Measurements from ENCODE around the gene ADAM12.
"Not testable (repeated sequence)": the region's sequence is repeated elsewhere in the genome, so short reads cannot be mapped to it uniquely, and the experiment has no call there.

The ADAM12 gene

DNA sequence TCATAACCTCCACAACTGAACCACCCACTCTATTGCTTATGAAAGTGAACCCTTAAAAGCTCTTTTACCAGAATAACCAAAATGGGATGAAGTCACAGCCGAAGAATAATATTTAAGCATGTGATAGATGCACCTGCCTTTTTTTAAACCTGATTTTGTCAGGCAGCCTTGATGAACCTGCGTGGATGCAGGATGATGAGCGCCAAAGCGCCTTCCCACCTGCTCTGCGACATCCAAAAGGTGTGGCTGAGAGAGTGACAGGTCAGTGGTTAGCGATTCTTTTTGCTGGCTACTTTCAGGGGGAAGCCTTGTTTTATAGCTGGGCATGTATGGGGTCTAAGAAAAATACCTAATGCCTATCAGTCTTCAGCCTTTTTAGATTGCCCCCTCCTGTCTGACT lies 334.1 kb downstream of the ADAM12 start:
- DNase-seq (ENCODE audit: low spot score), result no peak

DNA sequence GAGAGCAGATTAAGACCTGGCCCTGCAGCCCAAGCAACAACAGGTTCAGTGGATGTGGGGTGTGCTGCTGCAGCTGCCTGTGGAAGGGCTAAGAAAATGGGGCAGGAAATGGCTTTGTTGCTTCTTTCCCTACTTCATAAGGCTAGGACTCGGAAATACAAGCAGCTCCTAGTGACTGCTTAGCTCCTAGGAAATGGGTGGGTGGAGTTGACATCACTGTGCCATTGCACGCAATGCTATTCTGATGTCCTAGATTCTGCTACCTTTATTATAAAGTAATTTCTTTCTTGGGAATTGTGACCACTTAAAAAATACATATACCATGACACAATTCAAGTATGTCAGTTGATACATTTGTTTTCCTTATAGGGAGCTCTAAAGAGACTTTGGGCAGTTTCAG lies 336.1 kb downstream of the ADAM12 start:
- no peak for DNase-seq (ENCODE audit: low spot score)

- DNase-seq (ENCODE audit: low spot score), result no peak
Measured at GRCh38 chr10:126049759-126050700, 338.2 kb downstream of the ADAM12 start.

GRCh38 chr10:126047749-126048148 lies 340.5 kb downstream of the ADAM12 start:
- DNase-seq (ENCODE audit: low spot score), result not testable (repeated sequence)

DNA sequence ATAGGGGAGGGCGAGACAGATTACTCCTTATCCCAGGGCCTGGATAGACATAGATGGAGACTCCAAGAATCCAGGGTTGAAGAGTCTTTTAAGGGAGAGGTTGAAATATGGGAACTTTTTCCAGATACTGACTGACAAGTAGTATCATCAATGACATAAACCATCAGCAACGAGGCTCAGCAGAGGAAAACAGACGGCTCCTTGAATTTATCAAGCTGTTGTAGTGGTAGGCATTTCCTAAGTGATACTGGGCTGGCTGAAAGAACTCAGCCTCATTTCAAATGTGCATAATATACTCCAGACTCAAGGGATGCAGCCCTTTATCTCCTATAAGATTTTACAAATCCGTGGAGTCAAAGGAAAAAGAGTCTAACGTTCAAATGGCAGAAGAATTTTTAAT lies 341.4 kb downstream of the ADAM12 start:
- DNase-seq (ENCODE audit: low spot score), result no peak

GRCh38 chr10:126045861-126046260 lies 342.4 kb downstream of the ADAM12 start:
- no peak for DNase-seq (ENCODE audit: low spot score)

- no peak for DNase-seq (ENCODE audit: low spot score)
Measured at GRCh38 chr10:126043389-126043788, 344.9 kb downstream of the ADAM12 start.

DNA sequence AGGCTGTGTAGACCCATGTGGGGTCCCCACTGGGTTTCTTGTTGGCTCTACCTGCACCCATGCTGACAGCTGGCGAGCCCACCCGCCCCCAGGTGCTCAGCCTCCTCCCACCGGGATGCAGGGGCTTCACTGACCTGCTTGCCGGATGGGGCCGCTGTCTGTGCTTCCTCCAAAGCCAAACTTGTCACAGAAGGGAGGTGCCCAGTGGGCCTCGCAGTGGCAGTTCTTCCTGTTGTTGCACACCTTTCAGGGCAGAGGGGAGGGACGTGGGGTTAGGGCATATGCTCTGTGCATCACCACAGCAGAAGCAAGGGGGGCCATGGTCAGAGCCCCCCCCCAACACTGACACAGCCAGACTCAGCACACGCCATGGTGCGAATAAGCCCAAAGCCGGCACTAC lies 345.4 kb downstream of the ADAM12 start:
- no peak for DNase-seq (ENCODE audit: low spot score)

DNA sequence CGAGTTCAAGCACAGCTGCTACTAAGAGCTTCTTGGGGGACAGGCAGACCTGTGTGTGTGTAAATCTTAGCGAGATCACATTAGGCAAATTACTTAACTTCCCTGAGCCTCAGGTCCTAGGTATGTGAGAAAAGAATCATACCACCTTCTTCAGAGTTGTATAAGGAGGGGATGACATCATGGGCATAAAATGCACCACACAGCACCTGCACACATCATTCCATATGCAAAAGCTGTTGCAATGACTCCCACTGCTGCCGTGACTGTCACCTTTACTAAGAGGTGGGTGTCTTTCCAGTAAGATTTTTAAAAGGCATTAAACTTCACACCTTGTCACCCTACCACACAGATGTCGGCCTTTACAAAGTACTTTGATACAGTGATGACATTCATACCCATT lies 345.9 kb downstream of the ADAM12 start:
- DNase-seq (ENCODE audit: low spot score), result no peak

- peak; percentile 81 for DNase-seq (ENCODE audit: low spot score)
Measured at GRCh38 chr10:126041804-126042231, 346.5 kb downstream of the ADAM12 start.

DNA sequence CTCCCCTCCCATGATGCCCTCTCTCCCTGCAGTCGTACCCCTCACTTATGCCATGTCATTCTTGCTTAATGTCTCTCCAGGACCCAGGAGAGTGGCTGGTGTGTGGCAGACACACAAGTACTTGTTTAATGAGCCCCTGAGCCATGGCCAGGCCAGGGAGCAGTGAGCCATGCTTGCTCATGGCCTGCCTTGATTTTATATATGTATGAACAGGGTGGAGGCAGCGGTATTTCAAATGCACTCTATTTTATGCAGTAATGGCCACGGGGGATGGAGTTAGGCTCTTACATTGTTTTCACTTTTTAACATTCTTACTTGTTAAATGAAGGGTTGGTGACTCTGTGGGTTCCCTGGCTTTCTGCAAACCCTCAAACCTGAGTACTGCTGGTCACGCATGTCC lies 347.2 kb downstream of the ADAM12 start:
- DNase-seq (ENCODE audit: low spot score), result no peak

GRCh38 chr10:126037946-126038345 lies 350.3 kb downstream of the ADAM12 start:
- no peak for DNase-seq (ENCODE audit: low spot score)

- no peak for DNase-seq (ENCODE audit: low spot score)
Measured at GRCh38 chr10:126036515-126036914, 351.8 kb downstream of the ADAM12 start.

DNA sequence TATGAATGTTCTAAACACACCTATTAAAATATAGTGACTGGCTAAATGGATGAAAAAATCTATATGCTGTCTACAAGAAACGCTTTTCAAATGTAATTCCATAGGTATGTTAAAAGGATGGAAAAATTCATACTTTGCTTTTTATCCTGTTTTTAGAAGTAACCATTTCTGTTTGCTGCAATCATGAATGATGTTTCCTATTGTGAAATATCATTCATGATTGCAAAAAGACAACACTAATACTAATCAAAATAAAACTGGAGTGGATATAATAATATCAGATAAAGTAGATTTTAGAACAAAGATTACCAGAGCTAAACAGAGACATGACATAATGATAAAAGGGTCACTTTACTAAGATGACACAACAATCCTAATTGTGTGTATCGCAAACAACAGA lies 353.7 kb downstream of the ADAM12 start:
- no peak for DNase-seq (ENCODE audit: low spot score)

GRCh38 chr10:126029999-126030398 lies 358.3 kb downstream of the ADAM12 start:
- no peak for DNase-seq (ENCODE audit: low spot score)

DNA sequence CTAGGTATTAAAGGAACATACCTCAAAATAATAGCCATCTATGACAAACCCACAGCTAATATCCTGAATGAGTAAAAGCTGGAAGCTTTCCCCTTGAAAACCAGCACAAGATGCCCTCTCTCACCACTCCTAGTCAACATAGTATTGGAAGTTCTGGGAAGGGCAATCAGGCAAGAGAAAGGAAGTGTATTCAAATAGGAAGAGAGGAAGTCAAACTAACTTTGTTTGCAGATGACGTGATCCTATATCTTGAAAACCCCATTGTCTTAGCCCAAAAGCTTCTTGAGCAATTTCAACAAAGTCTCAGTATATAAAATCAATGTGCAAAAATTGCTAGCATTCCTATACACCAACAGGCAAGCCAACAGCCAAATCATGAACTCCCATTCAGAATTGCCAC lies 360.6 kb downstream of the ADAM12 start:
- no peak for DNase-seq (ENCODE audit: low spot score)

DNA sequence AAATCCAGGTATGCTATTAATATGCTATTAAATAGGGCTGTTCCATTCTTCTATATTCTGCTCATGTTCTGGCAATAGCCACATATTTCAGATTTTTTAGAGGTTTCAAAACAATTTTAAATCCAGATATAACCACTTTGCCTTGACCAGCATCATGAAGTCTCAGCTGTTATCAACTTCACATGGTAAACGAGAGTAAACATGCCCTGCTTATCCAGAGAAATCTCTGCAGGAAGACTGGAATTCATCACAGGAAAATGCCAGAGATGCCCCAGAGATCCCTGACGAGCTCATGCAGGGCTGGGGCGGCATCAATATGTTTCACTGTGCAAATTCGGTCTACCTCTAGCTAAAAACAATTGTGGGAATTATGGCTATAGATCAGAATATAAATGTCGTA lies 365.4 kb downstream of the ADAM12 start:
- no peak for DNase-seq (ENCODE audit: low spot score)

DNA sequence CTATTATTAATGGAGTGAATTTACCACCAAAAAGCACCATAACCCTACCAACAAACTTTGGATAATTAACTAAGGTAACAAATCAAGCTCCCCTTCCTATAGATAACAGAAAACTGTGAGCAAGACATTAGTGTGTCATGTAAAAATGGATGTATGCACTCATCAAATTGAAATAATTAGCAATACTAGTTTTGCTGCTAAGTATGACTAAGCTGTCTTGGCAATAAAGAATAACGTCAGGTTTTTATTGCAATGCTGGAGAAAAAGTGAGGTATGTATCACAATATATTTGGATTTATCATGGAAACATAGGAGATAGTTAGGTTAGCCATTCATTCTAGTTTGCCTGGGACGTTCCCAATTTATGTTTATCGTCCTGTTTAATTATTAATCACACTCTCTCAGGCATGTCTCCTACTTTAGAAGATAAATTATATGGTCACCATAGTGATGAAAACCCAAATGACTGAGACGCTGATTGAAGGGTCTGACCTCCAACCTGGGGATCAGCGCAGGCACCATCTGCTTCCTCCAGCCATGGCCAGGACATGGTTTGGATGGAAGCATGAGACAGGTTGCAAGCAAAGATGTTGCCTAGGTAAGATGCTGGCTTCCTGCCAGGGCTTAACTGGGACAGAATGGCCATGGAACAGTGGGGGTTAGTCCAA lies 366.3 kb downstream of the ADAM12 start:
- no peak for DNase-seq (ENCODE audit: low spot score)

DNA sequence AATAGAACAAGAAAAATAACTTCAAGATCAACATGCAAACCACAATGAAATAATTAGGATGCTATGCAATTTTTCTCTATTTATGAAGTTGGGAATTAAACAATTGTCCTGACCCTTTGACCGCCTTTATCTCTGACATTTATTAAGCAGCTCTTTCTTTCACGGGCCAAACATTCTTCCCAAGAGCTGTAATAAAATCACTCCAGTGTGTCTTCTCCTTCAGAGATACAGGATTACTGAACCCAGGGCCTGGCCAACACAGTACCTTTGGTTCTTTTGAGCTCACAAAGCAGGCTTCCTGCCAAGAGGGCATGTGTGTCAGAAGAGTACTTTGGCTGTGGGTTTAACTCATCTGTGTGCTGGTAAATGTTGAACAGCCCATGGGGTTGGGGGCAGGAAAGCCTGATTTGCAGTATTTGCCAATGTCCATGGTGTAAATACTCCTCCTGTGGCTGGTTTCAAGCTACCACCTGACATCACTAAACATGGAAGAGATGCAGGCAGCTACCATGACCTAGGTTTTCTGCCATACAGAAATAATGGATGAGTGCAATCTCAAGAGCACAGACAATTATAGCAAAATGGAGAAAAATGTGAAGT lies 370.2 kb downstream of the ADAM12 start:
- DNase-seq (ENCODE audit: low spot score), result no peak

DNA sequence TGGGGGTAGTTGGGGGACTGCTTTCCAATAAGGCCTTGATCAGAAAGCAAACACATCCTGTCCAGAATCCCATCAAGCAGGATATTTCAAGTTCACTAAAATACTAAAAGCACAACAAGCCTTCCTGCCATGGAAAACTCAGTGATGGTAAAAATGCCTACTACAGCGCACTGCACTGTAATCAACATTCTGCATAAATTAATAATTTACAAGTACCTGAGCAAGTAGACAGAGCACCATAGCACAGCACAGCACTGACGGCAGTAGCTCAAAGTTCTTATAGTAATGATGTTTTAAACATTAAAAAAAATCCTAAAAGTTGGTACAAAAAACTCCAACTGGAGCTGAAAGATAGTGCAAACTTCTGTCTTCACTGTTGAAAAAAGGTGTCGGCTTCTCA lies 371.4 kb downstream of the ADAM12 start:
- no peak for DNase-seq (ENCODE audit: low spot score)

GRCh38 chr10:126016156-126016805 lies 372.0 kb downstream of the ADAM12 start:
- no peak for DNase-seq (ENCODE audit: low spot score)

- no peak for DNase-seq (ENCODE audit: low spot score)
Measured at GRCh38 chr10:126015413-126015812, 372.9 kb downstream of the ADAM12 start.
